ENCODE measurements around the gene PPFIBP2. TPM values are rescaled to one million over a fixed set of nuclear protein-coding genes. Genes with fewer than 3 reads are reported as not detected.

Gene PPFIBP2
- total RNA-seq, 1 donor from 2014 or later, result 65.8 TPM

DNA sequence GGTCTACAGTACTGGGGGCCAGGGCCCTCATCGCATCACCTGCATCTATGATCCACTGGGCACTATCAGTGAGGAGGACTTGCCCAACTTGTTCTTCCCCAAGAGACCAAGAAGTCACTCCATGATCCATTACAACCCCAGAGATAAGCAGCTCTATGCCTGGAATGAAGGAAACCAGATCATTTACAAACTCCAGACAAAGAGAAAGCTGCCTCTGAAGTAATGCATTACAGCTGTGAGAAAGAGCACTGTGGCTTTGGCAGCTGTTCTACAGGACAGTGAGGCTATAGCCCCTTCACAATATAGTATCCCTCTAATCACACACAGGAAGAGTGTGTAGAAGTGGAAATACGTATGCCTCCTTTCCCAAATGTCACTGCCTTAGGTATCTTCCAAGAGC lies 3.8 kb upstream of the PPFIBP2 start:
- TF ChIP-seq, protein P1, sequence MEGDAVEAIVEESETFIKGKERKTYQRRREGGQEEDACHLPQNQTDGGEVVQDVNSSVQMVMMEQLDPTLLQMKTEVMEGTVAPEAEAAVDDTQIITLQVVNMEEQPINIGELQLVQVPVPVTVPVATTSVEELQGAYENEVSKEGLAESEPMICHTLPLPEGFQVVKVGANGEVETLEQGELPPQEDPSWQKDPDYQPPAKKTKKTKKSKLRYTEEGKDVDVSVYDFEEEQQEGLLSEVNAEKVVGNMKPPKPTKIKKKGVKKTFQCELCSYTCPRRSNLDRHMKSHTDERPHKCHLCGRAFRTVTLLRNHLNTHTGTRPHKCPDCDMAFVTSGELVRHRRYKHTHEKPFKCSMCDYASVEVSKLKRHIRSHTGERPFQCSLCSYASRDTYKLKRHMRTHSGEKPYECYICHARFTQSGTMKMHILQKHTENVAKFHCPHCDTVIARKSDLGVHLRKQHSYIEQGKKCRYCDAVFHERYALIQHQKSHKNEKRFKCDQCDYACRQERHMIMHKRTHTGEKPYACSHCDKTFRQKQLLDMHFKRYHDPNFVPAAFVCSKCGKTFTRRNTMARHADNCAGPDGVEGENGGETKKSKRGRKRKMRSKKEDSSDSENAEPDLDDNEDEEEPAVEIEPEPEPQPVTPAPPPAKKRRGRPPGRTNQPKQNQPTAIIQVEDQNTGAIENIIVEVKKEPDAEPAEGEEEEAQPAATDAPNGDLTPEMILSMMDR (IDR thresholded peaks at IDR 0.05; ENCODE audit: unreplicated experiment), result no peak
- H3K27me3 Mint-ChIP-seq (ENCODE audit: low read depth), result no peaks in the 10 kb centered on the region
- DNase-seq (ENCODE audit: low spot score in 2 of 2, unreplicated experiment in 2 of 2), result no peak
- H3K27ac Mint-ChIP-seq, result peak overlapping the region; percentile 18
- no peaks in the 10 kb centered on the region for H3K9me3 Mint-ChIP-seq
- H3K36me3 Mint-ChIP-seq, result peaks cover 16% of the 10 kb centered on the region
- H3K4me1 Mint-ChIP-seq, result peaks cover 32% of the 10 kb centered on the region
- no peak overlapping the region for H3K4me3 Mint-ChIP-seq

DNA sequence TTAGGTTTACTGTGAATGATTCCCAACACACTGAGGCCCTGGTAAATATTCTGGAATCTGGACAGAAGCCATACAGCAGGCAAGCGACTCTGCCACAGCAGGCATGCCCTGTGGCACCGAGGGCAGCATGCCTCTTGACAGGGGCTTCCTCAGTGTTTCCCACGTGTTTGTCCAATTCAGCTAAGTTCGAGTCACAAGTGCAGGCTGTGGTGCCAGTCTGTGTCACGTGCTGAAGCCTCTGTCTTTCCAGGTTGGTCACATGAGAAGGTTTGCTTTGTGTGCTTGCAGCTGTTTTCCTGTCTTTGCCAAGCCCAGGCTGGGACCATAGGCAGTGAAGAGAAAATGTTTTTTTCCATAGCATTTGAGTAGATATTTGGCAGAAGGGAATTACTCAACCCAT lies 2.4 kb upstream of the PPFIBP2 start:
- Mint-ChIP-seq H3K36me3 (peaks cover 7% of the 10 kb centered on the region), H3K4me1 (peaks cover 45% of the 10 kb centered on the region), H3K9me3 (no peaks in the 10 kb centered on the region), H3K4me3 (no peak overlapping the region), H3K27ac (peak overlapping the region; percentile 60), H3K27me3 (ENCODE audit: low read depth) (no peaks in the 10 kb centered on the region)
- DNase-seq (ENCODE audit: low spot score in 2 of 2, unreplicated experiment in 2 of 2), result no peak
- TF ChIP-seq, protein P1 (IDR thresholded peaks at IDR 0.05; ENCODE audit: unreplicated experiment), result no peak

DNA sequence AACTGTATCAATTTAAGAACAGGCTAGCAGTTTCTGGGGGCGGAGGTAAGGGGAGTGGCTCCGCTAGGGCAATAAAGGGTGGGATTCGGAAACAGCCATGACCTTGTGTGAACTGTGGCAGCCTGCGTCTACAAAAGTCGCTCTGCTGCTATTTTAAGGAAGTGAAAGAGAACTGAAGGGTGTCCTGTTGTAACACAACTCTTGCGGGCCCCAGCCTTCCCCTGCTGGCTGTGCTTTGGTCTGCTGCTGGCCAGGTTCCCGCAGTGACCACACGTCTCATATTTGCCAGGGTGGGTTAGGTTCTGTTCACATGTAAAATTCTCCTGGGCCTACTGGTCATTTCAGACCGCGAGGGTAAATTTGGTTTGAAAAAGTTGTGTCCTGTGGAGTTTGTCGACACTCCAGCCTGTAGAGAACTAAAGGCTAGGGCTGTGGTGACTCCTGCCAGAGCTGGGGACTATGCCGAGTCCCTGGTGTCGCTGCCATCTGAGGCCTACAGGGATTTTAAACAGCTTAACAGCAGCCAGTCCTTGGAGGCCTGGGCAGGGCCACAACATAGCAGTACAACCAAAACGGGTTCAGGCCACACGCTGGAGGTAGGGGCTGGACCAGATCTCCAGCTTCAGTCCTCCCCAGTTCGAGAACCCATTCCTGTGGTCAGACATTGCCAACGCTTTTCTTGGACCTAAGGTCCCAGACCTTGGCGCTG lies 1.1 kb upstream of the PPFIBP2 start:
- Mint-ChIP-seq H3K4me1 (peaks cover 52% of the 10 kb centered on the region), H3K9me3 (no peaks in the 10 kb centered on the region), H3K27me3 (ENCODE audit: low read depth) (no peaks in the 10 kb centered on the region), H3K4me3 (peak overlapping the region; percentile 86), H3K36me3 (peaks cover 7% of the 10 kb centered on the region), H3K27ac (peak overlapping the region; percentile 96)
- DNase-seq (ENCODE audit: low spot score in 2 of 2, unreplicated experiment in 2 of 2), result no peak
- TF ChIP-seq, protein P1 (IDR thresholded peaks at IDR 0.05; ENCODE audit: unreplicated experiment), result no peak

DNA sequence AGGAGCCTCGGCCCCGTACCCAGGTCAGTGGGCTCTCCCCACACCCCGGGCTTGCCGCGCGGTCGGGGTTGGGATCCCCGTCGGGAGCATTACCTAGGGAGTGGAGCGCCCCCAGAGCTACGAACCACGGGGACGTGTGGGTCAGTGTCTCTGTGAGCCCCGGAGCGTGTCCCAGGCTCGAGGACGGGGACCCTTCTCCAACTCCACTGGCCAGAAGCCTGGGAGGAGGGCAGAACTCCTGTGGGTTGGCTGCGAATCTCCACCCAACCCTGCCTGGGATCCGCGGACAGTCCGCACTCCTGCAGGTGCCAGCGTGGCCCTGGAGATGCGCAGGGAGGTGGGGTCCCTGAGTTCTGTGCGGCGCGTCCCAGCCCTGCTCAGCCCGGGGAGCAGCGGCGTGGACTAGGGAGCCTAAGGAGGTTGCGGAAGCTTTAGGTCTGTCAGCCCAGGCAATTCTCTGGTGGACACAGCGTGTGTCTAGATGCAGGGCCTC lies 346 bp downstream of the PPFIBP2 start:
- H3K4me1 Mint-ChIP-seq, result peaks cover 52% of the 10 kb centered on the region
- peak in 1 of 2 experiments; percentile 32 for DNase-seq (ENCODE audit: low spot score in 2 of 2, unreplicated experiment in 2 of 2)
- peaks cover 17% of the 10 kb centered on the region for H3K36me3 Mint-ChIP-seq
- H3K4me3 Mint-ChIP-seq, result peak overlapping the region; percentile 86
- H3K27ac Mint-ChIP-seq, result peak overlapping the region; percentile 65
- H3K27me3 Mint-ChIP-seq (ENCODE audit: low read depth), result no peaks in the 10 kb centered on the region
- peaks cover 8% of the 10 kb centered on the region for H3K9me3 Mint-ChIP-seq
- TF ChIP-seq, protein P1 (IDR thresholded peaks at IDR 0.05; ENCODE audit: unreplicated experiment), result no peak

DNA sequence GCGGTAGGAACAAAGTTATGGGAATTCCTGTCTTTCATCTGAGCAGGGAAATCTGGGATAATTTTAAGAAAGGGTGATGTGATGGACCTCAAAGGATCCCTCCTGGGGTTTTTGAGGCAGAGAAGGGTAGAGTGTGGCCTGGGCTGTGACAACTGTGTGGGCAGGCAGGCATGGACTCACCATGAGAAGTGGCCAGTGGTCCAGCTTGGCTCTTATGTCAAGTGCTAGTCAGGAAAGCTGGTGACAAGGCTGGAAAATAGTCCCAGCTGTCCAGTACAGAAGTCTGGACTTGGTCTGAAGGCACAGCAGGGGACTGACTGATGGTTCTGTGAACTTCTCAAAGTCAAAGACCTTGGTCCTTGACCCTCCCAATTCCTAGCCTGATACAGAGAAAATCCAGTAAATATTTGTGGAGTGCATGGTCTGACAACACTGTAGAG lies 1.7 kb downstream of the PPFIBP2 start:
- TF ChIP-seq, protein P1 (IDR thresholded peaks at IDR 0.05; ENCODE audit: unreplicated experiment), result no peak
- Mint-ChIP-seq H3K27ac (no peak overlapping the region), H3K4me1 (peaks cover 42% of the 10 kb centered on the region), H3K9me3 (peaks cover 8% of the 10 kb centered on the region), H3K36me3 (peaks cover 18% of the 10 kb centered on the region), H3K27me3 (ENCODE audit: low read depth) (no peaks in the 10 kb centered on the region), H3K4me3 (peak overlapping the region; percentile 50)
- DNase-seq (ENCODE audit: low spot score in 2 of 2, unreplicated experiment in 2 of 2), result no peak
